Measurements from ENCODE around the gene HK1.

Gene HK1

GRCh38 chr10:69398466-69398865 lies 120.2 kb downstream of the HK1 start:
- Histone ChIP-seq H2AK5ac (ENCODE audit: low read length) (no peak overlapping the region), H3K27ac (ENCODE audit: low read depth, low read length) (no peak overlapping the region), H4K5ac (ENCODE audit: low read length) (no peak overlapping the region), H3K79me2 (ENCODE audit: control insufficient read depth, insufficient read depth, low read length) (no peaks in the 10 kb centered on the region), H2BK5ac (ENCODE audit: low read length) (no peak overlapping the region), H3K4ac (ENCODE audit: low read depth, low read length) (no peak overlapping the region), H2BK120ac (ENCODE audit: low read depth, low read length) (no peak overlapping the region), H3K4me1 (ENCODE audit: control insufficient read depth, low read depth, low read length) (no peaks in the 10 kb centered on the region), H3K4me3 (ENCODE audit: low read length) (no peak overlapping the region), H3K23ac (ENCODE audit: low read length) (no peak overlapping the region), H3K56ac (ENCODE audit: low read length) (no peak overlapping the region), H3K36me3 (ENCODE audit: control insufficient read depth, insufficient read depth, low read length) (peaks cover 17% of the 10 kb centered on the region), H4K8ac (ENCODE audit: low read depth, low read length) (no peak overlapping the region), H3K79me1 (ENCODE audit: low read length) (peaks cover 8% of the 10 kb centered on the region), H3K4me2 (ENCODE audit: low read length) (no peak overlapping the region), H3K27me3 (ENCODE audit: insufficient read depth, low read length, poor library complexity) (no peaks in the 10 kb centered on the region), H3K18ac (ENCODE audit: low read length) (no peak overlapping the region), H2BK15ac (replicated peaks; ENCODE audit: low read depth) (no peak overlapping the region), H3K9ac (ENCODE audit: low read length) (no peak overlapping the region)
- no CpG with 5 or more reads among the region's 16 CpGs for WGBS (ENCODE audit: extremely low coverage, insufficient coverage, low lambda C conversion rate)
- DNase-seq, result no peak

- no peak for DNase-seq
- Histone ChIP-seq H4K8ac (ENCODE audit: low read depth, low read length) (no peak overlapping the region), H3K9ac (ENCODE audit: low read length) (no peak overlapping the region), H3K56ac (ENCODE audit: low read length) (no peak overlapping the region), H2BK5ac (ENCODE audit: low read length) (no peak overlapping the region), H2BK15ac (replicated peaks; ENCODE audit: low read depth) (no peak overlapping the region), H3K27ac (ENCODE audit: low read depth, low read length) (no peak overlapping the region), H4K5ac (ENCODE audit: low read length) (no peak overlapping the region), H3K79me2 (ENCODE audit: control insufficient read depth, insufficient read depth, low read length) (no peaks in the 10 kb centered on the region), H3K79me1 (ENCODE audit: low read length) (peaks cover 2% of the 10 kb centered on the region), H2AK5ac (ENCODE audit: low read length) (no peak overlapping the region), H3K4me1 (ENCODE audit: control insufficient read depth, low read depth, low read length) (no peaks in the 10 kb centered on the region), H3K27me3 (ENCODE audit: insufficient read depth, low read length, poor library complexity) (no peaks in the 10 kb centered on the region), H3K4me3 (ENCODE audit: low read length) (no peak overlapping the region), H3K18ac (ENCODE audit: low read length) (no peak overlapping the region), H3K4me2 (ENCODE audit: low read length) (no peak overlapping the region), H3K23ac (ENCODE audit: low read length) (no peak overlapping the region), H3K36me3 (ENCODE audit: control insufficient read depth, insufficient read depth, low read length) (peaks cover 9% of the 10 kb centered on the region), H3K4ac (ENCODE audit: low read depth, low read length) (no peak overlapping the region), H2BK120ac (ENCODE audit: low read depth, low read length) (no peak overlapping the region)
- WGBS (ENCODE audit: extremely low coverage, insufficient coverage, low lambda C conversion rate), result no CpG with 5 or more reads among the region's 23 CpGs
These were observed 122.6 kb downstream of the HK1 start for GRCh38 chr10:69400936-69401335.

- Histone ChIP-seq H3K79me1 (ENCODE audit: low read length) (peaks cover 2% of the 10 kb centered on the region), H3K4me2 (ENCODE audit: low read length) (no peak overlapping the region), H2BK5ac (ENCODE audit: low read length) (no peak overlapping the region), H3K27me3 (ENCODE audit: insufficient read depth, low read length, poor library complexity) (no peaks in the 10 kb centered on the region), H3K18ac (ENCODE audit: low read length) (no peak overlapping the region), H4K5ac (ENCODE audit: low read length) (no peak overlapping the region), H3K9ac (ENCODE audit: low read length) (no peak overlapping the region), H2BK120ac (ENCODE audit: low read depth, low read length) (no peak overlapping the region), H2BK15ac (replicated peaks; ENCODE audit: low read depth) (no peak overlapping the region), H3K27ac (ENCODE audit: low read depth, low read length) (no peak overlapping the region), H3K36me3 (ENCODE audit: control insufficient read depth, insufficient read depth, low read length) (peaks cover 9% of the 10 kb centered on the region), H2AK5ac (ENCODE audit: low read length) (no peak overlapping the region), H3K79me2 (ENCODE audit: control insufficient read depth, insufficient read depth, low read length) (no peaks in the 10 kb centered on the region), H3K4me1 (ENCODE audit: control insufficient read depth, low read depth, low read length) (no peaks in the 10 kb centered on the region), H3K56ac (ENCODE audit: low read length) (no peak overlapping the region), H3K4me3 (ENCODE audit: low read length) (no peak overlapping the region), H3K4ac (ENCODE audit: low read depth, low read length) (no peak overlapping the region), H3K23ac (ENCODE audit: low read length) (no peak overlapping the region), H4K8ac (ENCODE audit: low read depth, low read length) (no peak overlapping the region)
- WGBS (ENCODE audit: extremely low coverage, insufficient coverage, low lambda C conversion rate), result no CpG with 5 or more reads among the region's 11 CpGs
- DNase-seq, result no peak
These were observed 123.1 kb downstream of the HK1 start for GRCh38 chr10:69401416-69401815.

GRCh38 chr10:69402386-69402785 lies 124.1 kb downstream of the HK1 start:
- Histone ChIP-seq H3K79me2 (ENCODE audit: control insufficient read depth, insufficient read depth, low read length) (no peaks in the 10 kb centered on the region), H4K8ac (ENCODE audit: low read depth, low read length) (no peak overlapping the region), H3K4me3 (ENCODE audit: low read length) (no peak overlapping the region), H2BK120ac (ENCODE audit: low read depth, low read length) (no peak overlapping the region), H3K4ac (ENCODE audit: low read depth, low read length) (no peak overlapping the region), H3K4me1 (ENCODE audit: control insufficient read depth, low read depth, low read length) (no peaks in the 10 kb centered on the region), H3K18ac (ENCODE audit: low read length) (no peak overlapping the region), H3K23ac (ENCODE audit: low read length) (no peak overlapping the region), H2AK5ac (ENCODE audit: low read length) (no peak overlapping the region), H3K4me2 (ENCODE audit: low read length) (no peak overlapping the region), H2BK5ac (ENCODE audit: low read length) (no peak overlapping the region), H3K9ac (ENCODE audit: low read length) (no peak overlapping the region), H3K27ac (ENCODE audit: low read depth, low read length) (no peak overlapping the region), H2BK15ac (replicated peaks; ENCODE audit: low read depth) (no peak overlapping the region), H3K79me1 (ENCODE audit: low read length) (no peaks in the 10 kb centered on the region), H3K56ac (ENCODE audit: low read length) (no peak overlapping the region), H3K36me3 (ENCODE audit: control insufficient read depth, insufficient read depth, low read length) (peaks cover 7% of the 10 kb centered on the region), H4K5ac (ENCODE audit: low read length) (no peak overlapping the region), H3K27me3 (ENCODE audit: insufficient read depth, low read length, poor library complexity) (no peaks in the 10 kb centered on the region)
- no peak for DNase-seq
- WGBS (ENCODE audit: extremely low coverage, insufficient coverage, low lambda C conversion rate), result no CpG with 5 or more reads among the region's 6 CpGs

GRCh38 chr10:69403066-69403465 lies 124.8 kb downstream of the HK1 start:
- Histone ChIP-seq H2BK15ac (replicated peaks; ENCODE audit: low read depth) (no peak overlapping the region), H3K4ac (ENCODE audit: low read depth, low read length) (no peak overlapping the region), H3K18ac (ENCODE audit: low read length) (no peak overlapping the region), H3K56ac (ENCODE audit: low read length) (no peak overlapping the region), H2BK120ac (ENCODE audit: low read depth, low read length) (no peak overlapping the region), H3K4me3 (ENCODE audit: low read length) (no peak overlapping the region), H2BK5ac (ENCODE audit: low read length) (no peak overlapping the region), H3K27me3 (ENCODE audit: insufficient read depth, low read length, poor library complexity) (no peaks in the 10 kb centered on the region), H4K8ac (ENCODE audit: low read depth, low read length) (no peak overlapping the region), H3K4me2 (ENCODE audit: low read length) (no peak overlapping the region), H3K79me1 (ENCODE audit: low read length) (no peaks in the 10 kb centered on the region), H2AK5ac (ENCODE audit: low read length) (no peak overlapping the region), H4K5ac (ENCODE audit: low read length) (no peak overlapping the region), H3K27ac (ENCODE audit: low read depth, low read length) (no peak overlapping the region), H3K79me2 (ENCODE audit: control insufficient read depth, insufficient read depth, low read length) (no peaks in the 10 kb centered on the region), H3K36me3 (ENCODE audit: control insufficient read depth, insufficient read depth, low read length) (peaks cover 7% of the 10 kb centered on the region), H3K4me1 (ENCODE audit: control insufficient read depth, low read depth, low read length) (no peaks in the 10 kb centered on the region), H3K23ac (ENCODE audit: low read length) (no peak overlapping the region), H3K9ac (ENCODE audit: low read length) (no peak overlapping the region)
- DNase-seq, result no peak
- WGBS (ENCODE audit: extremely low coverage, insufficient coverage, low lambda C conversion rate), result no CpG with 5 or more reads among the region's 1 CpG

- WGBS (ENCODE audit: extremely low coverage, insufficient coverage, low lambda C conversion rate), result no CpG with 5 or more reads among the region's 3 CpGs
- DNase-seq, result no peak
- no peak overlapping the region for H2AK5ac ChIP-seq (ENCODE audit: low read length)
- H3K9ac ChIP-seq (ENCODE audit: low read length), result no peak overlapping the region
- no peak overlapping the region for H4K5ac ChIP-seq (ENCODE audit: low read length)
- no peaks in the 10 kb centered on the region for H3K79me1 ChIP-seq (ENCODE audit: low read length)
- no peak overlapping the region for H4K8ac ChIP-seq (ENCODE audit: low read depth, low read length)
- no peak overlapping the region for H3K18ac ChIP-seq (ENCODE audit: low read length)
- H2BK120ac ChIP-seq (ENCODE audit: low read depth, low read length), result no peak overlapping the region
- H3K4me1 ChIP-seq (ENCODE audit: control insufficient read depth, low read depth, low read length), result no peaks in the 10 kb centered on the region
- H3K36me3 ChIP-seq (ENCODE audit: control insufficient read depth, insufficient read depth, low read length), result peaks cover 6% of the 10 kb centered on the region
- no peak overlapping the region for H3K56ac ChIP-seq (ENCODE audit: low read length)
- no peak overlapping the region for H3K4me2 ChIP-seq (ENCODE audit: low read length)
- no peak overlapping the region for H3K27ac ChIP-seq (ENCODE audit: low read depth, low read length)
- no peaks in the 10 kb centered on the region for H3K27me3 ChIP-seq (ENCODE audit: insufficient read depth, low read length, poor library complexity)
- H3K79me2 ChIP-seq (ENCODE audit: control insufficient read depth, insufficient read depth, low read length), result no peaks in the 10 kb centered on the region
- H3K4me3 ChIP-seq (ENCODE audit: low read length), result no peak overlapping the region
- no peak overlapping the region for H2BK5ac ChIP-seq (ENCODE audit: low read length)
- no peak overlapping the region for H2BK15ac ChIP-seq (replicated peaks; ENCODE audit: low read depth)
- H3K4ac ChIP-seq (ENCODE audit: low read depth, low read length), result no peak overlapping the region
- no peak overlapping the region for H3K23ac ChIP-seq (ENCODE audit: low read length)
These were observed 125.2 kb downstream of the HK1 start for GRCh38 chr10:69403519-69403918.

Data from mesendoderm (in vitro differentiated cells).